Stomach (tissue), 4 donors: ENCODE measurements around the gene CACNA1H.

Experiments used
- EP300 ChIP-seq: sonication (generic); formaldehyde crosslinking; IDR thresholded peaks from one replicate; pipeline ENCODE4 v1.6.1; 2017; ENCODE audit warnings: antibody characterized with exemption
- POLR2A ChIP-seq, 4 donors: fragments of 450-650 bp; IDR thresholded peaks; one replicate each; pipeline ENCODE4 v1.6.1; 2016; ENCODE audit warnings: antibody characterized with exemption in 4 of 4, control low read depth in 2 of 4, mild to moderate bottlenecking in 1 of 4, moderate library complexity in 1 of 4
- POLR2AphosphoS5 ChIP-seq, 3 donors: sonication (generic); formaldehyde crosslinking; IDR thresholded peaks; one replicate each; pipeline ENCODE4 v1.6.1; 2016; ENCODE audit warnings: antibody characterized with exemption in 3 of 3
- TF ChIP-seq, protein P1 (sequence below), 7 experiments: fragments of 450-650 bp in 4 of 7; fragments of 200-600 bp in 3 of 7; sonication (generic) in 3 of 7; IDR thresholded peaks; one replicate each; pipeline ENCODE4 v1.5.1; 2016 to 2019; ENCODE audit warnings: antibody characterized with exemption in 7 of 7, control low read depth in 2 of 7, mild to moderate bottlenecking in 1 of 7

- TF ChIP-seq POLR2A (IDR thresholded peaks at IDR 0.05) = no peak
- TF ChIP-seq, protein P1, sequence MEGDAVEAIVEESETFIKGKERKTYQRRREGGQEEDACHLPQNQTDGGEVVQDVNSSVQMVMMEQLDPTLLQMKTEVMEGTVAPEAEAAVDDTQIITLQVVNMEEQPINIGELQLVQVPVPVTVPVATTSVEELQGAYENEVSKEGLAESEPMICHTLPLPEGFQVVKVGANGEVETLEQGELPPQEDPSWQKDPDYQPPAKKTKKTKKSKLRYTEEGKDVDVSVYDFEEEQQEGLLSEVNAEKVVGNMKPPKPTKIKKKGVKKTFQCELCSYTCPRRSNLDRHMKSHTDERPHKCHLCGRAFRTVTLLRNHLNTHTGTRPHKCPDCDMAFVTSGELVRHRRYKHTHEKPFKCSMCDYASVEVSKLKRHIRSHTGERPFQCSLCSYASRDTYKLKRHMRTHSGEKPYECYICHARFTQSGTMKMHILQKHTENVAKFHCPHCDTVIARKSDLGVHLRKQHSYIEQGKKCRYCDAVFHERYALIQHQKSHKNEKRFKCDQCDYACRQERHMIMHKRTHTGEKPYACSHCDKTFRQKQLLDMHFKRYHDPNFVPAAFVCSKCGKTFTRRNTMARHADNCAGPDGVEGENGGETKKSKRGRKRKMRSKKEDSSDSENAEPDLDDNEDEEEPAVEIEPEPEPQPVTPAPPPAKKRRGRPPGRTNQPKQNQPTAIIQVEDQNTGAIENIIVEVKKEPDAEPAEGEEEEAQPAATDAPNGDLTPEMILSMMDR (IDR thresholded peaks at IDR 0.05) = no peak
- TF ChIP-seq EP300 = no peak
- no peak for TF ChIP-seq POLR2AphosphoS5 (IDR thresholded peaks at IDR 0.05)
Measured at GRCh38 chr16:1134776-1135458, 18.0 kb upstream of the CACNA1H start.
